ENCODE measurements around the gene IL17RD. TPM values are rescaled to one million over a fixed set of nuclear protein-coding genes. Genes with fewer than 3 reads are reported as not detected.

The IL17RD gene
- total RNA-seq, 4 donors from 2014 or later: 0.52 to 1.4 (median 0.90) TPM

- intact Hi-C loops (cut with DNase I; ENCODE audit: low total_unique reads) (loop anchor here (10.0 kb wide), 1 partner anchor 587 kb away; the partner anchor contains the start of gene SLMAP), in situ Hi-C loops (cut with MboI; ENCODE audit: low sequenced_read_pairs in 4 of 4) (loop anchor here in 1 of 4 donors (25.0 kb wide), 1 partner anchor 269 kb away; no protein-coding TSS in a partner anchor)
- Histone ChIP-seq H3K4me1 (peaks cover 0 to 12% of the 10 kb centered on the region in 2 donors), H3K27ac (no peak overlapping the region), H3K4me3 (no peak overlapping the region), H3K36me3 (no peaks in the 10 kb centered on the region), H3K9me3 (no peaks in the 10 kb centered on the region), H3K27me3 (peaks cover 0 to 12% (median 7%) of the 10 kb centered on the region in 3 donors)
- no peak for ATAC-seq
- TF ChIP-seq POLR2A (IDR thresholded peaks at IDR 0.05): no peak
- TF ChIP-seq, protein P1, sequence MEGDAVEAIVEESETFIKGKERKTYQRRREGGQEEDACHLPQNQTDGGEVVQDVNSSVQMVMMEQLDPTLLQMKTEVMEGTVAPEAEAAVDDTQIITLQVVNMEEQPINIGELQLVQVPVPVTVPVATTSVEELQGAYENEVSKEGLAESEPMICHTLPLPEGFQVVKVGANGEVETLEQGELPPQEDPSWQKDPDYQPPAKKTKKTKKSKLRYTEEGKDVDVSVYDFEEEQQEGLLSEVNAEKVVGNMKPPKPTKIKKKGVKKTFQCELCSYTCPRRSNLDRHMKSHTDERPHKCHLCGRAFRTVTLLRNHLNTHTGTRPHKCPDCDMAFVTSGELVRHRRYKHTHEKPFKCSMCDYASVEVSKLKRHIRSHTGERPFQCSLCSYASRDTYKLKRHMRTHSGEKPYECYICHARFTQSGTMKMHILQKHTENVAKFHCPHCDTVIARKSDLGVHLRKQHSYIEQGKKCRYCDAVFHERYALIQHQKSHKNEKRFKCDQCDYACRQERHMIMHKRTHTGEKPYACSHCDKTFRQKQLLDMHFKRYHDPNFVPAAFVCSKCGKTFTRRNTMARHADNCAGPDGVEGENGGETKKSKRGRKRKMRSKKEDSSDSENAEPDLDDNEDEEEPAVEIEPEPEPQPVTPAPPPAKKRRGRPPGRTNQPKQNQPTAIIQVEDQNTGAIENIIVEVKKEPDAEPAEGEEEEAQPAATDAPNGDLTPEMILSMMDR (IDR thresholded peaks at IDR 0.05 in 4 of 5, conservative IDR thresholded peaks at IDR 0.05 in 1 of 5): no peak
- DNase-seq: no peak
Measured at GRCh38 chr3:57168151-57168550, 3.0 kb upstream of the IL17RD start.

- in situ Hi-C loops (cut with MboI; ENCODE audit: low sequenced_read_pairs in 4 of 4): loop anchor here in 1 of 4 donors (25.0 kb wide), 1 partner anchor 271 kb away; no protein-coding TSS in a partner anchor
- H3K27ac ChIP-seq: no peak overlapping the region
- peaks cover 0 to 12% (median 7%) of the 10 kb centered on the region in 3 donors for H3K27me3 ChIP-seq
- H3K4me3 ChIP-seq: no peak overlapping the region
- H3K36me3 ChIP-seq: no peaks in the 10 kb centered on the region
- intact Hi-C loops (cut with DNase I; ENCODE audit: low total_unique reads): loop anchor here (10.0 kb wide), 1 partner anchor 588 kb away; the partner anchor contains the start of gene SLMAP
- H3K4me1 ChIP-seq: peaks cover 0 to 12% of the 10 kb centered on the region in 2 donors
- DNase-seq: no peak
- no peaks in the 10 kb centered on the region for H3K9me3 ChIP-seq
- no peak for ATAC-seq
- TF ChIP-seq, protein P1 (IDR thresholded peaks at IDR 0.05 in 4 of 5, conservative IDR thresholded peaks at IDR 0.05 in 1 of 5): no peak
- no peak for TF ChIP-seq POLR2A (IDR thresholded peaks at IDR 0.05)
Measured at GRCh38 chr3:57166660-57167059, 1.5 kb upstream of the IL17RD start.

- in situ Hi-C loops (cut with MboI; ENCODE audit: low sequenced_read_pairs in 4 of 4) (loop anchor here in 1 of 4 donors (25.0 kb wide), 1 partner anchor 272 kb away; no protein-coding TSS in a partner anchor), intact Hi-C loops (cut with DNase I; ENCODE audit: low total_unique reads) (loop anchor here (10.0 kb wide), 1 partner anchor 589 kb away; the partner anchor contains the start of gene SLMAP)
- no peak for DNase-seq
- H3K9me3 ChIP-seq: no peaks in the 10 kb centered on the region
- H3K4me3 ChIP-seq: peak overlapping the region in 1 of 4 donors; percentile 93
- peaks cover 0 to 12% (median 7%) of the 10 kb centered on the region in 3 donors for H3K27me3 ChIP-seq
- no peak for ATAC-seq
- TF ChIP-seq, protein P1 (IDR thresholded peaks at IDR 0.05 in 4 of 5, conservative IDR thresholded peaks at IDR 0.05 in 1 of 5): no peak
- no peak for TF ChIP-seq POLR2A (IDR thresholded peaks at IDR 0.05)
- H3K36me3 ChIP-seq: no peaks in the 10 kb centered on the region
- no peak overlapping the region for H3K27ac ChIP-seq
- peaks cover 0 to 13% of the 10 kb centered on the region in 2 donors for H3K4me1 ChIP-seq
Measured at GRCh38 chr3:57165641-57166040, 488 bp upstream of the IL17RD start.

- peaks cover 0 to 20% of the 10 kb centered on the region in 2 donors for H3K4me1 ChIP-seq
- no peaks in the 10 kb centered on the region for H3K36me3 ChIP-seq
- peak; percentile 28 to 35 for ATAC-seq
- in situ Hi-C loops (cut with MboI; ENCODE audit: low sequenced_read_pairs in 4 of 4) (loop anchor here in 1 of 4 donors (25.0 kb wide), 1 partner anchor 273 kb away; no protein-coding TSS in a partner anchor), intact Hi-C loops (cut with DNase I; ENCODE audit: low total_unique reads) (loop anchor here (10.0 kb wide), 1 partner anchor 591 kb away; the partner anchor contains the start of gene SLMAP)
- no peaks in the 10 kb centered on the region for H3K9me3 ChIP-seq
- peak overlapping the region in 3 of 4 donors; percentile 10 to 31 (median 30) for H3K27ac ChIP-seq
- no peak for TF ChIP-seq POLR2A (IDR thresholded peaks at IDR 0.05)
- TF ChIP-seq, protein P1 (IDR thresholded peaks at IDR 0.05 in 4 of 5, conservative IDR thresholded peaks at IDR 0.05 in 1 of 5): no peak
- peak overlapping the region; percentile 70 to 93 (median 78) for H3K4me3 ChIP-seq
- DNase-seq: no peak
- H3K27me3 ChIP-seq: peaks cover 0 to 12% (median 7%) of the 10 kb centered on the region in 3 donors
Measured at GRCh38 chr3:57164217-57164656, 916 bp downstream of the IL17RD start.

All from gastrocnemius medialis (tissue), 4 donors.